Fibroblast of lung (primary cell): ENCODE results near the gene ITGAE. TPM values are rescaled to one million over a fixed set of nuclear protein-coding genes. Genes with fewer than 3 reads are reported as not detected.
"Not testable (repeated sequence)": the region's sequence is repeated elsewhere in the genome, so short reads cannot be mapped to it uniquely, and the experiment has no call there.

ENCODE experiments used
- DNase-seq, 2 donors: peaks; one replicate each; pipeline versions ENCODE4 v3.0.0 to v3.0.0-alpha.2; 2010; ENCODE audit warnings: low read depth in 2 of 2
- H2AFZ ChIP-seq: 2 replicates; pipeline ENCODE4 v1.5.1; 2012; ENCODE audit warnings: low read length, control low read depth, inconsistent platforms
- H3K27ac ChIP-seq: 2 replicates; pipeline ENCODE4 v1.5.1; 2011; ENCODE audit warnings: low read length, control low read depth; ENCODE audit not compliant: insufficient read depth
- H3K27me3 ChIP-seq: 2 replicates; pipeline ENCODE4 v1.5.1; 2011; ENCODE audit warnings: mild to moderate bottlenecking, low read length; ENCODE audit not compliant: control insufficient read depth, insufficient read depth
- H3K36me3 ChIP-seq: 2 replicates; pipeline ENCODE4 v1.5.1; 2011; ENCODE audit warnings: low read length; ENCODE audit not compliant: control insufficient read depth, insufficient read depth
- H3K4me1 ChIP-seq: 2 replicates; pipeline ENCODE4 v1.5.1; 2011; ENCODE audit warnings: low read length; ENCODE audit not compliant: control insufficient read depth, insufficient read depth; ENCODE audit errors: extremely low read depth
- H3K4me2 ChIP-seq: 2 replicates; pipeline ENCODE4 v1.5.1; 2011; ENCODE audit warnings: low read length, control low read depth; ENCODE audit not compliant: insufficient read depth; ENCODE audit errors: extremely low read depth
- H3K4me3 ChIP-seq, 4 experiments: fragments of 200-600 bp in 1 of 4; sonication (generic) in 1 of 4; replicated peaks in 1 of 4; 2 replicates each; pipeline ENCODE4 v1.5.1; 2011 to 2016; ENCODE audit warnings: low read length in 4 of 4, low read depth in 3 of 4, mild to moderate bottlenecking in 3 of 4, control low read depth in 2 of 4, inconsistent platforms in 1 of 4, mixed read lengths in 1 of 4; ENCODE audit not compliant: insufficient read depth in 1 of 4; ENCODE audit errors: control extremely low read depth in 1 of 4
- H3K79me2 ChIP-seq: 2 replicates; pipeline ENCODE4 v1.5.1; 2012; ENCODE audit warnings: mild to moderate bottlenecking, low read length, inconsistent platforms; ENCODE audit not compliant: control insufficient read depth, insufficient read depth
- H3K9ac ChIP-seq: 2 replicates; pipeline ENCODE4 v1.5.1; 2011; ENCODE audit warnings: mild to moderate bottlenecking, low read length, control low read depth; ENCODE audit not compliant: insufficient read depth
- H3K9me3 ChIP-seq: 2 replicates; pipeline ENCODE4 v1.5.1; 2012; ENCODE audit warnings: low read depth, low read length; ENCODE audit not compliant: control insufficient read depth, insufficient read depth
- H4K20me1 ChIP-seq: 2 replicates; pipeline ENCODE4 v1.5.1; 2011; ENCODE audit warnings: low read length; ENCODE audit not compliant: control insufficient read depth, insufficient read depth; ENCODE audit errors: extremely low read depth
- EZH2 ChIP-seq: IDR thresholded peaks from 2 replicates; pipeline ENCODE4 v1.5.1; 2012; ENCODE audit warnings: low read length, control low read depth, mild to moderate bottlenecking; ENCODE audit errors: missing control alignments
- polyA plus RNA-seq, 2 donors: library from polyadenylated mRNA; depleted of rRNA in 1 of 2; stranded (reverse) in 1 of 2; unstranded in 1 of 2; fragments of >200 nt; gene quantifications; 2 replicates each; pipeline ENCODE4 v1.2.1, GENCODE V29; 2011 to 2012; ENCODE audit warnings: missing spikeins in 1 of 2
- total RNA-seq: library from RNA; depleted of rRNA; stranded (reverse); fragments of >200 nt; gene quantifications from 2 replicates; pipeline ENCODE4 v1.2.1, GENCODE V29; 2014
- TF ChIP-seq, protein P1 (sequence below), 2 donors: IDR thresholded peaks in 1 of 2; conservative IDR thresholded peaks in 1 of 2; 1 replicate in 1 of 2; 2 replicates in 1 of 2; pipeline ENCODE4 v1.5.1; 2011 to 2012; ENCODE audit warnings: low read length in 2 of 2, control low read depth in 1 of 2, inconsistent platforms in 1 of 2, low read depth in 1 of 2, mild to moderate bottlenecking in 1 of 2

The ITGAE gene
- total and polyA plus RNA-seq, 2 donors (not counting 1 experiment from before 2014, with no cell fraction given) = 29.7 to 72.5 TPM

DNA sequence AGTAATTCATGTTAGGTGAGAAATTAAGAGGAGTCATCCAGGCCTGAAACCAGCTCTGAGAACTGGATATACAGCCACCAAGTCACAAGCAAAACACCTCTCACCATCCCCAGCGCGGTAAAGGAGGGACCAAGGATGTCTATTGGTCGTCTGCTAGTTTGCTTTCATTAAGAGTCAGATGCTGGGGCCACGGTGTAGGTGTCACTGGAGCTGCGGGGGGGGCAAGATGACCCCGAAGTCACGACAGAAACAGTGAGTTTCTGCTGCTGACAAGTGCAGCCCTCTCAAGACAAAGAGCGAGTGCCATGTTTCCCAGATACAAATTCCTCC is 44.3 kb upstream of the ITGAE start:
- DNase-seq = peak; percentile 8 to 15

DNA sequence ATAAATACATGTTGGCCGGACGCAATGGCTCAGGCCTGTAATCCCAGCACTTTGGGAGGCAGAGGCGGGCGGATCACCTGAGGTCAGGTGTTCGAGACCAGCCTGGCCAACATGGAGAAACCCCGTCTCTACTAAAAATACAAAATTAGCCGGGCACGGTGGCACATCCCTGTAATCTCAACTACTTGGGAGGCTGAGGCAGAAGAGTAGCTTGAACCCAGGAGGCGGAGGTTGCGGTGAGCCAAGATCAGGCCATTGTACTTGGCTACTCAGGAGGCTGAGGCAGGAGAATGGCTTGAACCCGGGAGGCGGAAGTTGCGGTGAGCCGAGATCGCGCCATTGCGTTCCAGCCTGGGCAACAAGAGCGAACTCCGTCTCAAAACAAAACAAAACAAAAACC is 43.6 kb upstream of the ITGAE start:
- not testable (repeated sequence) for H3K9ac ChIP-seq, H4K20me1 ChIP-seq, H3K4me2 ChIP-seq, H2AFZ ChIP-seq, H3K4me1 ChIP-seq, DNase-seq, H3K27me3 ChIP-seq, H3K36me3 ChIP-seq, H3K27ac ChIP-seq, H3K9me3 ChIP-seq
- peaks cover 30% of the 10 kb centered on the region for H3K79me2 ChIP-seq
- H3K4me3 ChIP-seq = peak overlapping the region in 1 of 4 experiments; percentile 92

More for the DNA sequence above, 44.3 kb upstream of the ITGAE start:
- Histone ChIP-seq H3K27me3 (peaks cover 4% of the 10 kb centered on the region), H4K20me1 (no peaks in the 10 kb centered on the region), H3K9me3 (no peaks in the 10 kb centered on the region), H2AFZ (no peak overlapping the region), H3K27ac (peak overlapping the region; percentile 80), H3K4me2 (peak overlapping the region; percentile 89), H3K4me1 (no peaks in the 10 kb centered on the region), H3K9ac (peak overlapping the region; percentile 94), H3K4me3 (peak overlapping the region; percentile 67 to 92 (median 83)), H3K79me2 (peaks cover 28% of the 10 kb centered on the region), H3K36me3 (peaks cover 3% of the 10 kb centered on the region)
- no peak for TF ChIP-seq EZH2
- TF ChIP-seq, protein P1, sequence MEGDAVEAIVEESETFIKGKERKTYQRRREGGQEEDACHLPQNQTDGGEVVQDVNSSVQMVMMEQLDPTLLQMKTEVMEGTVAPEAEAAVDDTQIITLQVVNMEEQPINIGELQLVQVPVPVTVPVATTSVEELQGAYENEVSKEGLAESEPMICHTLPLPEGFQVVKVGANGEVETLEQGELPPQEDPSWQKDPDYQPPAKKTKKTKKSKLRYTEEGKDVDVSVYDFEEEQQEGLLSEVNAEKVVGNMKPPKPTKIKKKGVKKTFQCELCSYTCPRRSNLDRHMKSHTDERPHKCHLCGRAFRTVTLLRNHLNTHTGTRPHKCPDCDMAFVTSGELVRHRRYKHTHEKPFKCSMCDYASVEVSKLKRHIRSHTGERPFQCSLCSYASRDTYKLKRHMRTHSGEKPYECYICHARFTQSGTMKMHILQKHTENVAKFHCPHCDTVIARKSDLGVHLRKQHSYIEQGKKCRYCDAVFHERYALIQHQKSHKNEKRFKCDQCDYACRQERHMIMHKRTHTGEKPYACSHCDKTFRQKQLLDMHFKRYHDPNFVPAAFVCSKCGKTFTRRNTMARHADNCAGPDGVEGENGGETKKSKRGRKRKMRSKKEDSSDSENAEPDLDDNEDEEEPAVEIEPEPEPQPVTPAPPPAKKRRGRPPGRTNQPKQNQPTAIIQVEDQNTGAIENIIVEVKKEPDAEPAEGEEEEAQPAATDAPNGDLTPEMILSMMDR (conservative IDR thresholded peaks at IDR 0.05 in 1 of 2, IDR thresholded peaks at IDR 0.05 in 1 of 2; ENCODE audit: low read depth in 1 of 2, low read length in 2 of 2) = no peak

DNA sequence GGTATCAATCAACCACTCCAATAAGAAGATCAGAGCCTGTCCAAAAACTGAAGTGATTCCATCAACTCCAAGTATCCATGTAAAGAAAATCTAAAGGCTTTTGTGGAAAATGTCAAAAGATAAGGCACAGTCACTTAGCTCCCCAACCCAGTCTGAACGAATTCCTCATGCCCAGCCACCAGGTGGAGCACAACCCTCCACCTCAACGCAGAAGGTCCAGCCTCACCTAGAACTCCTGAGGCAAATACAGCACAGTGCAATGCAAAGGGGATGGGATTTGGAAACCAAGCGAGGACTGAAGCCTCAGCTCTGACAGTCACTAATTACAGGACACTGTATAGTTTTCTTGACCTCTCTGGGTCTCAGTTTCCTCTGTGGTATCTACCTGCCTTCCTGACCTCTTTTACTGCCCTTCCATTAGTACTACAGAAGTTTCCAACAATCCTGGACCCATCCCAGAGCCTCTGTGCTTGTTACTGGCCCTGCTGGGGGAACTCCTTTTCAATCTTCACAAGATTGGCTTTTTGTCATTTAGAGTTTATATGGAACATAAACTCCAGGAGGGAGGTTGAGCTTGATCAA is 43.0 kb upstream of the ITGAE start:
- DNase-seq = peak; percentile 22 to 23

More for the DNA sequence above, 43.0 kb upstream of the ITGAE start:
- Histone ChIP-seq H3K36me3 (peaks cover 5% of the 10 kb centered on the region), H3K9ac (no peak overlapping the region), H4K20me1 (no peaks in the 10 kb centered on the region), H3K4me3 (peak overlapping the region in 1 of 4 experiments; percentile 7), H3K9me3 (no peaks in the 10 kb centered on the region), H2AFZ (no peak overlapping the region), H3K4me2 (no peak overlapping the region), H3K27ac (no peak overlapping the region), H3K79me2 (peaks cover 30% of the 10 kb centered on the region), H3K27me3 (peaks cover 4% of the 10 kb centered on the region), H3K4me1 (no peaks in the 10 kb centered on the region)
- no peak for TF ChIP-seq EZH2
- TF ChIP-seq, protein P1 (conservative IDR thresholded peaks at IDR 0.05 in 1 of 2, IDR thresholded peaks at IDR 0.05 in 1 of 2; ENCODE audit: low read depth in 1 of 2, low read length in 2 of 2) = peak; percentile 37 to 67
